NCI-H146 (cell line): ENCODE measurements around the gene HOTAIR.

ENCODE experiments used
- DNase-seq: peaks from one replicate; lab custom pipeline; 2025; lab: John Stamatoyannopoulos, UW

Gene HOTAIR

DNA sequence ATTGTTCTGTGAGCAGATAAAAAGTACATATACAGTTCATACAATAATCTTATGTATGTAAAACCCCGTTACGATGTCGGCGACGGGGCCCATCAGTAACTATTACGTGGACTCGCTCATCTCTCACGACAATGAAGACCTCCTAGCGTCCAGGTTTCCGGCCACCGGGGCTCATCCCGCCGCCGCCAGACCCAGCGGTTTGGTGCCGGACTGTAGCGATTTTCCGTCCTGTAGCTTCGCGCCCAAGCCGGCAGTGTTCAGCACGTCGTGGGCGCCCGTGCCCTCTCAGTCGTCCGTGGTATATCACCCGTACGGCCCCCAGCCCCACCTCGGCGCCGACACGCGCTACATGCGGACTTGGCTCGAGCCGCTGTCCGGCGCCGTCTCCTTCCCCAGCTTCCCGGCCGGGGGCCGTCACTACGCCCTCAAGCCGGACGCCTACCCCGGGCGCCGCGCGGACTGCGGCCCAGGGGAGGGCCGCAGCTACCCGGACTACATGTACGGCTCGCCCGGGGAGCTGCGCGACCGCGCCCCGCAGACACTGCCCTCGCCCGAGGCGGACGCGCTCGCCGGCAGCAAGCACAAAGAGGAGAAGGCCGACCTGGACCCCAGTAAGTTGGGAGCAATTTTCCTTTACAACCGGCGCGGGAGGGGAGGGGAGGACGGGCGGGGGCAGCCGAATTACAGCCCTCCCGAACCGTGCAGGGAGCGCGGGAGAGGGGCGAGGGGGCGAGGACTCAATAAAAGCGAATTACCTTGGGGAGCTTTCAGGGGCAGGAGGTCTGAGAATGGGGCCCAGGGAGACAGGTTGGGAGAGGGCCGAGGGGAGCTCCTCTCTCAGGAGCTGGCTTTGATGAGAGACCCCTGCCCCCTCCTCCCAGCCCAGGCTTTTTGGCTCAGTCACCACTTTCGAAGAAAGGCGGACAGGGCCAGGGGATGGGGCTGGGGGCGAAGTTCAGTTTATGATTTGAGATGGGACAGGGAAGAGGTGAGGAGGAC lies 25.7 kb upstream of the HOTAIR start, which contains the start of gene HOXC9:
TSS of gene HOXC9 (plus strand) at position 46 of the 999 bp plus-strand sequence. CDS start at position 74, 28 bp downstream.
- no peak for DNase-seq

GRCh38 chr12:53999559-54000115 lies 24.9 kb upstream of the HOTAIR start:
- no peak for DNase-seq

- no peak for DNase-seq
Measured at GRCh38 chr12:53998900-53999236, 24.1 kb upstream of the HOTAIR start.

DNA sequence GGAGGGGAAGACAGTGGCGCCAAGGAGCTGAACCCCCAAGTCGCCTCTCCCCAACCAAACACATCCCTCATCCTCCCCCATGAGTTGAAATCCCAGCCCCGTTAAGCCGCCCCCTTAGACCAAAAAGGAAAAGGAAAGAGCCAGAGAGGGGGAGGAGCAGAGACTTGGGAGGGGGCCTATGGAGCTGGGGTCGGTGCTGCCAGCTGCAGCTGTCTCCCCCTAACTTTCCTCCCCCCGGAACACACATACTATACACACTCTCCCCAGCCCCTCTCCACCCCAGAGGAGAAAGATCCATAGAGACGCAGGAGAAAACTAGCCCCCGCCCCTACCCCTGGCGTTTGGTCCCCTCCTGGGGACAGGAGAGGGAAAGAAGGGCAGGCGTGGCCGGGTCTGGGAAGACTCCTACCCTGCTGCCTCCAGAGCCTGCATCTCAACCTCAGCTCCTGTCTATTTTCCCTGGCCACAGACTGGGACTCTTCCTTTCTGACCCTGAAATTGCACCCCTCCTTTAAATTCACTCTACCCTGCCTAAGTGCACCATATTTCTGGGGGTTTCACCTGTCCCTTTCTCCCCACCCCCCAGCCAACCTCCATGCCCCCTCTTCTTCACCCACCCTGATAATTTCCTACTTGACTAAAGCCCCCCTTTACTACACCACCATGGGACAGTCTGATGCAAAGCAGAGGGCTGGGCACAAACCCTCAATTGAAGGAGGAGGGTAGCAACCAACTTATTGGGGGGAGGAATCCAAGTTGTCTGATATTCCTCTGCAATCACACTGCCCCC lies 23.6 kb upstream of the HOTAIR start:
- no peak for DNase-seq

GRCh38 chr12:53997204-53998109 lies 22.7 kb upstream of the HOTAIR start:
- DNase-seq: no peak

- no peak for DNase-seq
Measured at GRCh38 chr12:53996240-53997203, 21.8 kb upstream of the HOTAIR start.

- no peak for DNase-seq
Measured at GRCh38 chr12:53995378-53996239, 20.9 kb upstream of the HOTAIR start.

DNA sequence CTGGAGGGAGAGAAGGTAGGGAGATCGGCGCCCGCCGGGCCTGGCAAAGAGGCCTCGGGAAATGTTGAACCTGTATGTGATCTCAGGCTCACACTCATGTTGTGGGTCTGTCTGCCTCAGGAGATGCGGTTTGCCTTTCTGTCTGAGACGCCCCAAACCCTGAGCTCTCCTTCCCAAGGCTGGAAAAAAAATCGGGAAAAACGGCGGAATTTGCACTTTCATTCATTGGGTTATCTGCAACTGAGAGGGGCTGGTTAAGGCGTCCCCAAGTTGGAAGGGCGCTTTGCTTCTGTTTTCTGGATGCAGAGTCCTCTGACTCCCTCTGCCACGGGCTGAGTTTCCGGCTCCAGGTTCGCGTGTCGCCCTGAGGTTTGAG lies 20.2 kb upstream of the HOTAIR start:
- DNase-seq: no peak

DNA sequence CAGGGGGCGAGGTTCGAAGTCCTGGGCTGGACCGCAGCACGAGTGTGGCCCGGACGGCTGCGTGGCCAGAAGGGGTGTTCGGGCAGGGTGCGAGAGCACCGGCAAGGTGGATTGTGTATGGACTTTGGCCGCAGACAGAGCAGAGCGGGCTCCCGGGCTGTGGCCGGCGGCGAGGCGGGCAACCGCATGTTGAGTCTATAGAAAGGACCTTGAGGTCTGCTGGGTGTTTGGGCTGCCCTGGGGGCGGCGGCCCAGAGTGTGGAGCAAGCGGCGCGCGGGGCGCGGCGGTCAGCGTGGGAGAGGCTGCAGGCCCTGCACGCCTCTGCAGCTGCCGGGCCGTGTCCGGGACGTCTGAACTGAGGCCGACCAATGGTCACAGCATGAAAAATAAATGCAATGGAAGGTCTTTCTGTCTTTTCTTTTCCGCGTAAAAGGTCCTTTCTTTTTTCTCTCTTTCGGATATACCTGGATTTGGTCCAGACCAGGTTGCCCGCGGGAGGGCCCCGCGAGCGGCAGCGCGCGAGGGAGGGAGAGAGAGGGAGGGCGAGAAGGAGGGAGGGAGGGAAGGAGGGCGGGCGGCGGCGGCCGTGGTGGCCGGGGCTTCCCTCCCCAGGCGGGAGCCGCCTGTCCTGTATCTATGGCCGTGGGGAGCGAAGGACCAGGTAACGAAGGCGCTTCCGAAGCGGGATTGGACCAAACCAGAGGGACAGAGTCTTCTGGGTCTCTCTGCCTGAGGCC lies 19.7 kb upstream of the HOTAIR start:
- DNase-seq: no peak

- no peak for DNase-seq
Measured at GRCh38 chr12:53994009-53994263, 19.2 kb upstream of the HOTAIR start.

- DNase-seq: no peak
Measured at GRCh38 chr12:53993162-53994008, 18.6 kb upstream of the HOTAIR start.

GRCh38 chr12:53992377-53992889 lies 17.7 kb upstream of the HOTAIR start:
- no peak for DNase-seq

- no peak for DNase-seq
Measured at GRCh38 chr12:53991077-53991460, 16.3 kb upstream of the HOTAIR start.

DNA sequence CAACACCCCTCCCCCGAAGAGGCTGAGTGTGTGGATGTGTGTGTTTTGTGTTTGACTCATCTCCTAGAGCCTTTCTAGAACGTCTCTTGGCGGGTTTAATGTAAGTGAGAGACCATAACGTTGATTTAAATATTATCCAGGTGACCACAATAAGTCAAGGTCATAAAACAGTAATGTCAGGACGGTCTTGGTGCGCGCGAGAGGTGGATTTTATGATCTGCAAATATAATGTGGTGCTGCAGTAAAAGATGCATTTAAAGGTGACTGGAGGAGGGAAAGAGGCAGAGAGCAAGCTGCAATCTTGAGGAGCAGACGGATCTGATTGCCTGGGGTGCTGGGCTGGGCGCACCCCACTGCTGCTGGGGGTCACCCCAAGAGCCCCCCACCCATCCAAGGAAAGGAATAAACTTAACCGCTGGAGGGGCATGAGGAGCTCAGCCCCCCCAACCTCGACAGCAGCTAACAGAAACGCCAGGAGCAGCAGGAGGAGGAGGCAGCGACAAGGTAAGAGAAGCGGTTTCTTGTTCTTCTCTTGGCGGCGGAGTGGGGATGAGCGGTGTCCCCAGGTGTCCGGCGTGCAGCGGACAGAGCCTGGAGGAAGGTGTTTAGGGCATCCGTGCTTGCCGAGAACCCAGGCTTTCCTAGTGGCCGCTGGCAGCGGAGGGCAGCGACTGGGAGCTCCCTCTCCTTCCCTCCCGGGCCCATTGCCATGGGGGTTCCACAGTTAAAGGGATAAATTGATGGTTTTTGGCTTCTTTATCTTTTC lies 15.7 kb upstream of the HOTAIR start:
- DNase-seq: no peak

GRCh38 chr12:53989227-53990113 lies 14.7 kb upstream of the HOTAIR start:
- DNase-seq: no peak
